Measurements from ENCODE around the gene SGSH.
"Not testable (repeated sequence)": the region's sequence is repeated elsewhere in the genome, so short reads cannot be mapped to it uniquely, and the experiment has no call there.

Gene SGSH

DNA sequence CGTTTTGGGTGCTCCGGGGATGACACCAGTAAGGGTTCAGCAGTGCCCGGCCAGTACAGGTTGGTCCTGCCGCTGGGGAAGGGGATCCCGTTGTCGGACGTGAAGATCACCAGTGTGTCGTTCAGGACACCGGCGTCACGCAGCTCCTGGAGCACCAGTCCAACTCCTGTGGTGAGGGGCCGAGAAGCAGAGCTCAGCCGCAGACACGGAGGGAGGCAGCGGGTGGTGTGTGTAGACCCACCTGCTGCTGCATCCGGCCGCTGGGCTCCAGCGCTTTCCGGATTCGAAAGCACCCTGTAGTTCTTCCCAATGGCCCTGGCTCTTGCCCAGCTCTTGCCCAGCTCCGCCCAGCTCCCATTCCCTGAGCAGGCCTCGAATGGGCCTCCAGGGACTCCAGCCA is 8.0 kb downstream of the SGSH start:
- no peak for DNase-seq (ENCODE audit: low spot score)

GRCh38 chr17:80210348-80211108 is 9.6 kb downstream of the SGSH start:
- no peak for DNase-seq (ENCODE audit: low spot score)

GRCh38 chr17:80209765-80210164 is 10.4 kb downstream of the SGSH start:
- no peak for DNase-seq (ENCODE audit: low spot score)

DNA sequence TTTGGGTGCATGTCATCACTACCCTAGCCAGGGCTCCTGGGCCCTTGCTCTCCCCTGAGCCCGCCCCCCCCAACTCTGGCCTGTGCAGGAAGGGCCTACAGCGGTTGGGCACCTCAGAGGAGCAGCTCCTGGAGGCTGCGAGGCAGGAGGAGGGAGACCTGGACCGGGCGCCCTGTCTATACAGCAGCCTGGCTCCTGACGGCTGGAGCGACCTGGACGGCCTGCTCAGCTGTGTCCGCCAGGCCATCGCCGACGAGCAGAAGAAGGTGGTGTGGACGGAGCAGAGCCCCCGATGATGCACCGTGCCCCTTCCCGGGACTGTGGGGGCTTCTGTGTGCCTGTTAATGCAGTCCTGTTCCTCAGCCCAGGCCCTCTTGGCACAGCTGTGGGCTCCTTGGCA is 12.1 kb downstream of the SGSH start:
- DNase-seq (ENCODE audit: low spot score), result no peak

DNA sequence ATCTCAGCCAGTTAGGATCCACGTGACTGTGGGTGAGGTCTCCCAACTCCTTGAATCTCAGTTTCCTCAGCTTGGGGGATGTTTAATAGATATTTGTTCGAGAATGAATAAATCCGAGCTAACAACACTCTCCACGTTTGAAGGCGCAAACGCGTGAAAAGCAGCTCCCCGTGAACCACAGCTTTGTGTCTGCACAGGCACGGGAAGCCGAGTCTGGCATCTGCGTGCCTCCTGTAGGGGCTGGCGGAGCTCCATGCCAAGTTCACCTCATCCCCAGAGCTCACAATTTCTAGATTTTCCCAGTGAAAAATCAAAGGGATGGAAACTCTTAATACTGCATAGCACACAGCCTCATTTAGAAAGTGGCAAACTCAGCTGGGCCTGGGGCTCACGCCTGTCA is 14.3 kb downstream of the SGSH start:
- DNase-seq (ENCODE audit: low spot score), result no peak

GRCh38 chr17:80204626-80205468 is 15.3 kb downstream of the SGSH start:
- no peak for DNase-seq (ENCODE audit: low spot score)

- no peak for DNase-seq (ENCODE audit: low spot score)
Observed at GRCh38 chr17:80203471-80203963, 16.6 kb downstream of the SGSH start.

- no peak for DNase-seq (ENCODE audit: low spot score)
Observed at GRCh38 chr17:80202197-80202596, 17.9 kb downstream of the SGSH start.

DNA sequence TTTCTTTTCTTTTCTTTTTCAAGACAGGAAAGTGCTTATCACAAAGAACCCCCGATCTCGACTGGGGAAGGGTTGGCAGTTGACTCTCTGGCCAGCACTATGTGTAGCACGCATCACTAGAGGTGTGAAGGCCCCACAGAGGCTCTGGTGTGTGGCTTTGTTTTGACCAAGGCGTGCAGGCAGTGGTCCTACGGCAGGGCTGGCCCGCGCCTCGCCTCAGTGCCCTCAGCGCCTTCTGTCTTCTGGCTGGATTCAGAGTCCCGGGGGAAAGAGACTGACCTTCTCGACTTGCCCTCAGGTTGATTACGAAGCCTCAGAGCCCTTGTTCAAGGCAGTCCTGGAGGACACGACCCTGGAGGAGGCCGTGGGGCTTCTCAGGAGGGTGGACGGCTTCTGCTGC is 18.7 kb downstream of the SGSH start:
- DNase-seq (ENCODE audit: low spot score), result no peak

DNA sequence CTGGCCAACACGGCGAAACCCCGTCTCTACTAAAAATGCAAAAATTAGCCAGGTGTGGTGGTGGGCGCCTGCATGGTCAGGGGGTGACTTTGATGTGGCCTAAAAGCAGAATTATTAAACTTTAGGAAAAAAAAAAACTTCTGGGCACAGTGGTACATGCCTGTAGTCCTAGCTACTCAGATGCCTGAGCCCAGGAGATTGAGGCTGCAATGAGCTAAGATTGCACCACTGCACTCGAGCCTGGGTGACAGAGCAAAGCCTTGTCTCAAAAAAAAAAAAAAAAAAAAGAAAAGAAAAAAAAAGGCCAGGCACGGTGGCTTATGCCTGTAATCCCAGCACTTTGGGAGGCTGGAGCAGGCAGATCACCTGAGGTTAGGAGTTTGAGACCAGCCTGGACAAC is 20.8 kb downstream of the SGSH start:
- not testable (repeated sequence) for DNase-seq (ENCODE audit: low spot score)

DNA sequence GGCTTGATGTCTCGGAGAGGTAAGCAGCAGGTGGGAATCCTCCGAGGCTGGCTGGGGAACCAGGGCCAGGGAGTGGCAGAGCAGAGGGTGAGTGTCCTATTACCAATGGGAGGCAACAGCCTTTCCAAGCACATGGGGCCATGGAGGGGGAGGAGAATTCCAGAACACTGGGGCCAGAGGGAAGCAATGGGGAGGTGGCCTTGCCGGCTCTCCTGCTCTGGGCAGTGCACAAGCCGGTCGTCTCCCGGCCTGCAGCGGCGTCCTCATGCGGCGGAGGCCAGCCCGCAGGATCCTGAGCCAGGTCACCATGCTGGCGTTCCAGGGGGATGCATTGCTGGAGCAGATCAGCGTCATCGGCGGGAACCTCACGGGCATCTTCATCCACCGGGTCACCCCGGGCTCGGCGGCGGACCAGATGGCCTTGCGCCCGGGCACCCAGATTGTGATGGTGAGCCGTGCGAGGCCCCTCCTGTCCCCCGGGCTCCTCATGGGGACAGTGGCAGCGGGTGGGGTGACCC is 21.9 kb downstream of the SGSH start:
- DNase-seq (ENCODE audit: low spot score), result peak; percentile 63

GRCh38 chr17:80196652-80197051 is 23.5 kb downstream of the SGSH start:
- no peak for DNase-seq (ENCODE audit: low spot score)

- DNase-seq (ENCODE audit: low spot score), result no peak
Observed at GRCh38 chr17:80195671-80196529, 24.2 kb downstream of the SGSH start.

DNA sequence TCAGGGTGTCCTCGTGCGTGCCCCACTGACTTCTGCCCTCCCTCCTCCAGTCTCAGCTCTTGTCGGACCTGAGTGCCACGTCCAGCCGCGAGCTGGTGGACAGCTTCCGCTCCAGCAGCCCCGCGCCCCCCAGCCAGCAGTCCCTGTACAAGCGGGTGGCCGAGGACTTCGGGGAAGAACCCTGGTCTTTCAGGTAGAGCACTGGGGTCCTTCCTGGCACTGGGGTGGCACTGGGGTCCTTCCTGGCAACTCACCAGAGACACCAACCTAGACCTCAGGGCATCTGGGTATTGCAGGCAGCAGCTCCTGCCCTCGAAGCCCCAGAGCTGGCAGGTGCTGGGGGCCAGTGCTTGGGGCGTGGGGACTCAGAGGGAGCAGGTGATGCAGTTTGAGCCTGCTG is 25.0 kb downstream of the SGSH start:
- DNase-seq (ENCODE audit: low spot score), result no peak

- no peak for DNase-seq (ENCODE audit: low spot score)
Observed at GRCh38 chr17:80191865-80192661, 28.1 kb downstream of the SGSH start.

GRCh38 chr17:80191192-80191591 is 28.9 kb downstream of the SGSH start:
- DNase-seq (ENCODE audit: low spot score), result no peak

DNA sequence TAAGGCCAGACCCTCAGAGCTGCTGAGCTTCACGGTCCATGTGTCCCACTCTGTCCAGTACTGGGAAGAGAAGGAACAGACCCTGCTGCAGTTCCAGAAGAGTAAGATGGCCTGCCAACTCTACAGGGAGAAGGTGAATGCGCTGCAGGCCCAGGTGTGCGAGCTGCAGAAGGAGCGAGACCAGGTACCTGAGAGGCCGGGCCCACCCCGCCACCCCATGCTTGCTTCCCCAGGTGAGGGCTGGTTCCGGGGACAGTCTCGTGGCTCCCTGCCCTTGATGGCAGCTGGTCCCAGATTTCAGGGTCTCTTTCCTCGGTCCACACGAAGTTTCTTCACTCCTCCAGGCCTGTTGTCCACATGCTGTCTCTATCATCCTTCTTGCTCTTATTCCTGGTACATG is 29.4 kb downstream of the SGSH start:
- no peak for DNase-seq (ENCODE audit: low spot score)

DNA sequence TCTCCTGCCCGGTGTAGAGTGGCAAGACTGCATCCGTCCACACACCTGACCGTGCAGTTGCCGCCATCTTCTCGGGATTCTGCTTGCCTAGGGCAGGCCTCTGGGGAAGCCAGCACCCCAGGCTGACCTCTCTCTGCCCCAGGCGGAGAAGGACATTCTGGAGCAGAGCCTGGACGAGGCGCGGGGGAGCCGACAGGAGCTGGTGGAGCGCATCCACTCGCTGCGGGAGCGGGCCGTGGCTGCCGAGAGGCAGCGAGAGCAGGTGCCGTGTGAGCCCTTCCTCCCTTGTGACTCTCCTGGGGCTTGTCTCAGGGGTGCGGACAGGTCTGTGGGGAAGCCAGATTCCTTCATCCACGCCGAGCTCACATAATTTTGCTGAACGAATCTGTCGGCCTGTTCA is 30.5 kb downstream of the SGSH start:
- DNase-seq (ENCODE audit: low spot score), result no peak

DNA sequence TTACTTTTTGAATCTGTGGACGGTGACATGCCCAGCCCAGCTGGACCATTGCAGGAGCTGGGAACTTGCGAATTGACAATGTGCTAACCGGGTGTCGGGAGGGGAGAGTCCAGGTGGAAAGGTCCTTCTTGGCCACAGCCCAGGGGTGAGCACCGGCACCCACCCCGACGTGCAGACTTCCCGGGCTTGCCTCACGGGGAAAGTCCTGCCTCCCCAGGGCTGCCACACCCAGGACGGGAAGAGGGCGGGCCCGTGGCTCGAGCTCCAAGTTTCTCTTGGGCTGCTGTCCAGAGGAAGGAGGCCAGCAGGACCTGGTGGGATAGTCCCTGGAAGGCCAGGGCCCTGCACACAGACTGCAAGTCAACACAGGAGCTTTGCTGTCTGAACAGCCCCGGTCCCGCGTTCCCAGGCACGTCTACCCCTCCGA is 32.6 kb downstream of the SGSH start:
- DNase-seq (ENCODE audit: low spot score), result no peak

GRCh38 chr17:80187090-80187489 is 33.0 kb downstream of the SGSH start:
- DNase-seq (ENCODE audit: low spot score), result no peak

DNA sequence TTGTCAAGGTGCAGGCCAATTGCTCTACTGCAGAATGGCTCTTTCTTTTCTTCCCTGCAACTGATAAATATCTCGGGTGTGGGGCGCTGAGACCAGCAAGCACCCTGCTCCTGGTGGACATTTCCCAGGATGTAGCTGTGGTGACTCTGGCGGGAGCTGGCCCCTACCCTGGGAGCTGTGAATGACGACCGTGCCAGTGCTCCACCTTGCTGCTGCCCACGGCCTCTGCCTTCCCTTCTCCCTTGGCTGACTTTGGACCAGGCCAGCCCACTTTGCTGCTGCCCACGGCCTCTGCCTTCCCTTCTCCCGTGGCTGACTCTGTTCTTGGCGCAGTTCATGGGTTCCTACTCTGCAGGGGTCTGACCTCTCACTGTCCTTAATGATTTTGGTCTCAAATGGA is 34.2 kb downstream of the SGSH start:
- DNase-seq (ENCODE audit: low spot score), result no peak

Data from SK-N-DZ (cell line).